GM21576 (cell line): ENCODE results near the gene TGFBR3.

Experiments
- ATAC-seq: cut with Tn5 transposase; IDR thresholded peaks from one replicate; pipeline ENCODE4 v1.9.1; 2021; ENCODE audit warnings: mild to moderate bottlenecking, moderate library complexity; ENCODE audit not compliant: unreplicated experiment

Gene TGFBR3

DNA sequence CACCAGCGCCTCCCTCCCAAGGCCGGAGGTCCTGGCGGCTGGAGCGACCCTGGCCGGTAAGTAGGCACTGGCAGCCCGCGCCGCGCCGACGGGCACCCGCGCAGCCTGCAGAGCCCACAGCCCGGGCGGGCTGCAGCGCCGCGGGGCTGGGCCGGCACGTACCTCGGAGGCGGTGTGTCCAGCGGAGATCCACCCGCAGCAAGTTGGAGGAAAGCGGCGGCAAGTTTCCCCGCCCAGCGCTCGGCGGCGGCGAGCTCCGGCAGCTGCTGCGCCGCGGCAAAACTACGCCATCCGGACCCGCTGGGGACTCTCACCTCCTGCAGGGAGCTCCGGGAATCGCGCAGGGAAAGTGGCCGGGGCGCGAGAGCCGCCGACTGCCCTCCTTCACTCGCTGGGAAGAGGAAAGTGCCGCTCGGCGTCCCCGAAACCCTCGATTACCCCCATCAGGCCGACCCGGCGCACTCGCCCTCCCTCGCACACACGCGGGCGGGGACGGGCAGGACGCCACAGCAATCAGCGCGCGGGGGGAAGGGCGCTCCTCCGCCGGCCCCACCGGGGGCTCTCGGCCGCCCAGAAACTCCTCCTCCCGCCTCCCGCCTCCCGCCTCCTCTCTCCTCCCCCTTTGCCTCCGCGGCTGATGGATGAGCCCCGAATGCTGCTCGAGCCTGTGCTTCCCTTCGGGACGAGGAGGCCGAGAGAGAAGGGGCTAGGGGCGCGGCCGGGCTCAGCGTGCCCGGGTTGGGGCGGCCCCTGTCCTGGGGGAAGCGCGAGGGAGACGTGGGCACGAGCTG is at the start of gene TGFBR3:
TGFBR3 (minus strand) TSS at position 436 of the 791 bp plus-strand sequence. CDS start 24,620 bp downstream, outside the sequence.
- ATAC-seq: peak; percentile 58

- no peak for ATAC-seq
Observed at GRCh38 chr1:91929250-91929649, 43.3 kb upstream of the TGFBR3 start.

DNA sequence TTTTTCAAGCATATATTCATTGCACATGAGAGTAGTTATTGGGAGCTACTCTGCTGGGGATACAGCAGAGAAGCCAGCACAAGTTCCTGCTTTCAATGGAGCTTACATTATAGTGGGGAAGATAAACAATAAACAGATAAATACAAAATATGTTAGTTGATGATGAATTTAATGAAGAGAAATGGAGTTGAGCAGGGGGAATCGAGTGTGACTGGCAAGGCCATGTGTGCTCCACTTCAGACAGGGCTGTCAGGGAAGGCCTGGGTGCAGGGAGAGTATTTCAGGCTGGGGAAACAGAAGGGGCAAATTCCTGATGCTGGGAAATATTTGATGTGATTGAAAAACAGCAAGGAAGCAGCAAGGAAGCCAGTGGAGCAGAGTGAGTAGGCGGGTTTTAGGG is 42.1 kb upstream of the TGFBR3 start:
- ATAC-seq: no peak

- no peak for ATAC-seq
Observed at GRCh38 chr1:91925644-91926435, 39.9 kb upstream of the TGFBR3 start.

- no peak for ATAC-seq
Observed at GRCh38 chr1:91924146-91924545, 38.2 kb upstream of the TGFBR3 start.

DNA sequence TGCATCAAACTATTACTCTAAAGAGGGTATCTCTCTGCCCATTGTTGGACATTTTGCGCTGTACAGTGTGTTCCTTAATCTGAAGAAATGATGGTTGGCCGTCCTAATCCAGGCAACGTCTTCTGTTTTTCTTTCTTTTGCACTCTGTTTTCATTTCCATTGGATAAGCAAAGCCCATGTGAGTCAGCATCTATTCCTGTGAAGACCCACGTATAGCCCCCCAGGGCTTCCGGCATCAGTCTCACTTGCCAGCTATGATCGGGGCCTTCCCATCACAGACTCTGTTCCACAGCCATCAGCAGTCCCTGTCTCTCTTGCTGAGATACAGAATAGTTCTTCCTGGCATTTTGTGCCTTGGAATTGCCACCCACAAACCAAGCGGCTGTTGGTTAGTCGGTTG is 34.0 kb upstream of the TGFBR3 start:
- ATAC-seq: no peak

DNA sequence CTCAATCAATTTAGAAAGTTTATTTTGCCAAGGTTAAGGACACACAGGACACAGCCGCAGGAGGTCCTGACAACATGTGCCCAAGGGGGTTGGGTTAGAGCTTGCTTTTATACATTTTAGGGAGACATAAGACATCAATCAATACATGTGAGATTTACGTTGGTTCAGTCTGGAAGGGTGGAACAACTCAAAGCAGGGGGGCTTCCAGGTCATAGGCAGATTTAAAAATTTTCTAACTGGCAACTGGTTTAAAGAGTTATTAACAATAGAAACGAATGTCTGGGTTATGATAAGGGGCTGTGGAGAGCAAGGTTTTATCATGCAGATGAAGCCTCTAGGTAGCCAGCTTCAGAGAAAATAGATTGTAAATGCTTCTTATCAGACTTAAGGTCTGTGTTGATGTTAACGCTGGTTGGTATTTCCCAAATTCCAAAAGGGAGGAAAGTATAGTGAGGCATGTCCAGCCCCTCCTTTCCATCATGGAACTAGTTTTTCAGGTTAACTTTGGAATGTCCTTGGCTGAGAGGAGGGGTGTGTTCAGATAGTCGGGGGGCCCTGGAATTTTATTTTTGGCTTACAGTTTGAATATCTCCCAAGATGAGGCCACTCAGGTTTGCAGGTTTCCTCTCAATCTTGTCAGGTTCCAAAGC is 31.0 kb upstream of the TGFBR3 start:
- no peak for ATAC-seq

DNA sequence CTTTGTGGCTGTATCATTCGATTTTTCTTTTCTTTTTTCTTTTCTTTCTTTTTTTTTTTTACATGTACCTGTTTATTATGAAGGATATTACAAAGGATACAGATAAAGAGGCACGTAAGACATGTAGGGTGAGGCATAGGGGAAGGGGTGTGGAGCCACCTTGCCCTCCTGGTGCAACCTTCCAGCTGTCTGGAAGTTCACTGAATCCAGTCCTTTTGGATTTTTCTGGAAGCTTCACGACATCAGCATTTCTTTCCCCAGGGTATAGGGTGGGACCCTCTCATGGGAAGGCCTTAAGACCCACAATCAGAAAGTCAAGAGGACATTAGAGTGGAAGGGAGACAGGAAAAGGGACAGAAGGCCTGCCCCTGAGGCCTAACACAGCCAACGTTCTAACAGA is 30.1 kb upstream of the TGFBR3 start:
- ATAC-seq: no peak

DNA sequence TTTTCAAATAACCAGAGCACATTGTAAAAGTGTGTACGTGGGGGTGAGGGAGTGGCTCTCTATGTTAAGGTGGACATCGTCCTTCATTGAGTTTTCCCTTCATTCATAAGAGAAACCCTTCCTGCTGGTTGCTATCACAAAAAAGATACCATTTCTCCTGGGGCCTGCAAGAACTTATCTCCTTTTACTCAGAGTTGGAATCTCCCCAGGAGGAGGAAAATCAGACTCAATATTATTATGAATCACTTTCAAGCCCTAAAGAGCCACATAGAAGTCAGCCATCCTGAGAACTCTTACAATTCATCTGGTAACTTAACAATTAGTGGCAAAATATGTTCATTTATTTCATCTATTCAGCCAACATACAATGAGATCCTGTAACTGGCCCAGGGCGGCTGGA is 27.1 kb upstream of the TGFBR3 start:
- no peak for ATAC-seq

DNA sequence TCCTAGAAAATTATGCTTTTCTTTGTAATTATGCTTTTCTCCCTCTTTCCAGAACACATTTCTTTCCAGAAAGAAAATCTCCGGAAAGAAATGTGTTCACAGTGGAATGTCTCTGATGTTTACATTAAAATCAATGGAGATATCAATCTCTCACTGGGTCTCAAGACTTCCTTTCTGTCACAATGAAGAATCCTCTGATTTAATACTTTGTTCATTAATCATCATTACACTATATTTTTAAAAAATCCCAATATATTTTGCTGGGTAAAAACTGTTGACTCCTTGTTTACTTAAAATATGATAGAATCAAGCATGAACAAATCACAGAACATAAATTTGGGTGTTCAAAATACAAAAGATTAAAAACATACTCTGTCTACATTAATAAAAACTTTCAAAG is 26.3 kb upstream of the TGFBR3 start:
- no peak for ATAC-seq

GRCh38 chr1:91901231-91901630 is 15.3 kb upstream of the TGFBR3 start:
- no peak for ATAC-seq

- no peak for ATAC-seq
Observed at GRCh38 chr1:91900562-91900961, 14.6 kb upstream of the TGFBR3 start.

- no peak for ATAC-seq
Observed at GRCh38 chr1:91897016-91897415, 11.1 kb upstream of the TGFBR3 start.

DNA sequence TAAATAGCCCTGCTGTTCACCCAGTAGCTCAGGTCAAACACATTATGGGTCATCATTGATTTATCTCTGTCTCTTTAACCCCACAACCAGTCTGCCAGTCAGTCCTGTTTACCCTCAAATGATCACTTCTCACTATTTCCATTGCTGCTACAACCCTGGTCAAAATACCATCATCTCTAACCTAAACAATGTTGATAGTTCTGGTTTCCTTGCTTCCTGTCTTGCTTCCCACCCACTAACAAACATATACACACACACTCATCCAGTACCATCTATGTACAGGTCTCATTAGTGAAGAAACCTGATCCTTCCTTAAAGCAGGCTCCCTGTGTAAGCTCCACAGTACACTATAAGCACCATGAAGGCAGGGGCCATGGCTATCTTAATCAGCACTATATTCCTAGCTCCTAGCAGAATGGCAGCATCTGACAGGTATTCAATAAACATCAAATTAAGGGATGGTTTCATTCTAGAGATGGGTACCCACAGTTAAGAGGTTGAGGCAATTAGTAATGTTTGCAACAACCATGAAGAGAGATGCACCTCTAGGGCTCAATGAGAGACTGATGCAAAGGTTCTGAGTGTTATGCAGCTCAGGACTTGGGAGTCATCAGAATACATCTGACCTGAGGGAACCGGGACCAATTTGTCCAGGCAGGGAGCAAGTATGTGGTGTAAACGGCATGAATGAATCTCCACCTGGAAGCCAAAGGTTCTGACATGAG is 10.0 kb upstream of the TGFBR3 start:
- no peak for ATAC-seq

- no peak for ATAC-seq
Observed at GRCh38 chr1:91894036-91894761, 8.2 kb upstream of the TGFBR3 start.

DNA sequence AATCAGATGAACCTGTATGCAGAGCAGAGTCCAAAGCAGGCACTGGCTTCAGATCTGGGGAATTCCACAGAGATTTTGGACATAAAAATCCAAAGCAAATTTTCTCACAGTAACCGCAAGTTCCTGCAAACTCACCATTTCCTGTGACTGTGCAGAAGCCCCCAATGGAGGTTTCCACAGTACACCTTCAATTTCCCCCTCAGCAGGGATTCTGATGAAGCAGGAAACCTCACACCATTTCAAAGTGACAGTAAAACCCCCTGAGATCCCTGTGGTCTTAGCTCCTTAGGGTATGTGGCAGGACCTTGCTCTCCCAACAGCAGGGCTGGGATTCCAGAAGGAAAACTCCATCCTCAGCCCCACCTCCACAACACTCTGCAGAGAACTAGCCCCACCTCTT is 6.0 kb upstream of the TGFBR3 start:
- ATAC-seq: no peak

DNA sequence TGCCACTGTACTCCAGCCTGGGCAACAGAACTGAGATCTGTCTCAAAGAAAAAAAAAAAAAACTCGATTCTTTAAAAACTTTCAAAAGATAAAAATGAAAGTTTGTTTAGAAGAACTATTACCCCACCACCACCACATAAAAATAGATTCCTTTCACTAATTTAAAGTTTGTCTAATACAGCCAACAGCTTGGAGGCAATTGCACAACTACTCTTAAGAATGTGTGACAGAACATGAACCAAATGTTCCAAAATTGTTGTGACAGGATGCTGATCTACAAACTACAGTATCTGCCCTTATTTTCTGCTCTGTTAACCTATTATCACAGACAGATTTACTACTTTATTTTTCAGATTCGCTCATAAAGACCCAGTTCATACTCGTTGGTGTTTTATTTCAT is 5.5 kb upstream of the TGFBR3 start:
- ATAC-seq: no peak

DNA sequence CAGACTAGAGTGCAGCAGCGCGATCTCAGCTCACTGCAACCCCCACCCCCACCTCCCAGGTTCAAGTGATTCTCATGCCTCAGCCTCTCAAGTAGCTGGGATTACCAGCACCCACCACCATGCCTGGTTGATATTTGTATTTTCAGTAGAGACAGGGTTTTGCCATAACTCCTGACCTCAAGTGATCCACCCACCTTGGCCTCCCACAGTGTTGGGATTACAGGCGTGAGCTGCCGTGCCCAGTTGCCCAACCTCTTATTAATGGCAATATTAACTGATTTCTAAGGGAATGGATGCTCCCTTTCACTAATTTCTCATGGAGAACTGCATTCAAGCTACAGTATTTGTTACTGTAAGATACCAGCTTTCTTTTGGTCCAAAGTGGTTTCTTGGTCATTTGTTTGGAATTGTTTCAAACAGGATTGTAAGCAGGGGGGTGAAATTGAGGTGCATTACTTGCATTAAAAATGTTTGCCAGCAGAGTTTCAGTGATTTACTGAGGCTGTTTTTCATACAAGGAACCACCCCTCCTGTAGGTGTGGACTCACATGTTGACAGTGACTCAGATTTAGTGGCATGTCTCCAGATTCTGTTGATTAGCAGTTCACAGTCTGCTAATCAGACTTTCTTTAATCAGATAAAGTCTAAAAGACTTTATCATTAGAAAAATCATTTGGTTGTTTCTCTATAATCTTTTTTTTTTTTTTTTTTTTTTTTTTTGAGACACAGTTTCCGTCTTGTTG is 3.9 kb upstream of the TGFBR3 start:
- no peak for ATAC-seq

DNA sequence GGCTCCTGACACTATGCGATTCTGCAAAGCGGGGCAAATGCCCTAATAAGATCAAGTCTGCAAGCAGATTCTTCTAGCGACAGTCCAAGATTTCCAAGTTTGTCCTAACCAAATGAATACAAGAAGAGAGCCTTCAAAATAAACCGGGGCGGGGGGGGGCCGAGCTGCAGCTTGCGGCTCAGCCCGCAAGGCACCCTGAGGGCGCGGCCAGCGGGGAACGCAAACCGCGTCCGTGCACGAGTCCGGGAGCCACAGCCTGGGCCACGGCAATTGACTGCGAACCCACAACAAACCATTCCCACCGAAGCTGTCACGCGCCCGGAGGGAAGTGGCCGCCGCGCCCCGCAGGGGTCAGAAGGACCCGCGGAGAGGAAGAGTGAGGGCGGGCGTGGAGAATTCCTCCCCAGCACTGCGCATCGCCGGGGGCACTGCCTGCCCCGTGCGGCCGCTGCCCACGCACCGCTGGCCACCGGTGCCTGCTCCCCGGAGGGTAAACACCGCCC is 687 bp downstream of the TGFBR3 start:
- peak; percentile 7 for ATAC-seq
